Ectodermal cell (in vitro differentiated cells): Measurements from ENCODE around the gene ACAD9.
"Not testable (repeated sequence)": the region's sequence is repeated elsewhere in the genome, so short reads cannot be mapped to it uniquely, and the experiment has no call there.

Source experiments
- H3K27ac ChIP-seq: 2 replicates; pipeline ENCODE4 v1.7.0; 2013; ENCODE audit warnings: mild to moderate bottlenecking, low read depth, low read length; ENCODE audit not compliant: insufficient read depth, poor library complexity, severe bottlenecking
- H3K27me3 ChIP-seq: 2 replicates; pipeline ENCODE4 v1.7.0; 2013; ENCODE audit warnings: mild to moderate bottlenecking, low read length; ENCODE audit not compliant: insufficient read depth, control insufficient read depth, poor library complexity, severe bottlenecking
- H3K36me3 ChIP-seq: one replicate; pipeline ENCODE4 v1.7.0; 2013; ENCODE audit warnings: low read length; ENCODE audit not compliant: control insufficient read depth, insufficient read depth
- H3K4me1 ChIP-seq: one replicate; pipeline ENCODE4 v1.7.0; 2013; ENCODE audit warnings: low read length; ENCODE audit not compliant: control insufficient read depth, insufficient read depth
- H3K4me3 ChIP-seq: 2 replicates; pipeline ENCODE4 v1.7.0; 2013; ENCODE audit warnings: low read depth, low read length, control low read depth; ENCODE audit not compliant: insufficient read depth
- H3K9me3 ChIP-seq: 2 replicates; pipeline ENCODE4 v1.7.0; 2013; ENCODE audit warnings: mild to moderate bottlenecking, low read length, moderate library complexity; ENCODE audit not compliant: control insufficient read depth
- WGBS, 2 experiments: methylation state at CpG; one replicate each; pipeline ENCODE4 v1.1.7; 2013; ENCODE audit warnings: missing lambda C conversion rate in 2 of 2; 5-methylcytosine and 5-hydroxymethylcytosine counted together

The ACAD9 gene

GRCh38 chr3:128911911-128912310 lies 32.5 kb downstream of the ACAD9 start:
- peaks cover 62% of the 10 kb centered on the region for H3K36me3 ChIP-seq
- H3K4me1 ChIP-seq, result no peaks in the 10 kb centered on the region
- H3K4me3 ChIP-seq, result no peak overlapping the region
- no peaks in the 10 kb centered on the region for H3K27me3 ChIP-seq
- no peaks in the 10 kb centered on the region for H3K9me3 ChIP-seq
- WGBS, 2 experiments, result 94 to 95% methylated on average over 7 of the region's 7 CpGs
- H3K27ac ChIP-seq, result no peak overlapping the region

GRCh38 chr3:128914966-128915645 lies 35.7 kb downstream of the ACAD9 start:
- Histone ChIP-seq H3K9me3 (no peaks in the 10 kb centered on the region), H3K36me3 (peaks cover 45% of the 10 kb centered on the region), H3K4me3 (no peak overlapping the region), H3K27ac (no peak overlapping the region), H3K27me3 (no peaks in the 10 kb centered on the region), H3K4me1 (no peaks in the 10 kb centered on the region)
- WGBS, 2 experiments, result 96% methylated on average over 10 of the region's 10 CpGs

GRCh38 chr3:128917291-128917690 lies 37.9 kb downstream of the ACAD9 start:
- no peaks in the 10 kb centered on the region for H3K4me1 ChIP-seq
- H3K27ac ChIP-seq, result no peak overlapping the region
- WGBS, 2 experiments, result 83 to 93% methylated on average over 2 of the region's 2 CpGs
- H3K4me3 ChIP-seq, result no peak overlapping the region
- peaks cover 2% of the 10 kb centered on the region for H3K9me3 ChIP-seq
- H3K36me3 ChIP-seq, result peaks cover 32% of the 10 kb centered on the region
- no peaks in the 10 kb centered on the region for H3K27me3 ChIP-seq

GRCh38 chr3:128919988-128920387 lies 40.6 kb downstream of the ACAD9 start:
- WGBS, 2 experiments, result 85 to 94% methylated on average over 1 of the region's 1 CpG
- Histone ChIP-seq H3K27me3 (no peaks in the 10 kb centered on the region), H3K4me3 (no peak overlapping the region), H3K36me3 (peaks cover 8% of the 10 kb centered on the region), H3K9me3 (peaks cover 2% of the 10 kb centered on the region), H3K27ac (no peak overlapping the region), H3K4me1 (no peaks in the 10 kb centered on the region)

- 92% methylated on average over 10 of the region's 10 CpGs for WGBS, 2 experiments
- peaks cover 2% of the 10 kb centered on the region for H3K9me3 ChIP-seq
- H3K36me3 ChIP-seq, result no peaks in the 10 kb centered on the region
Observed at GRCh38 chr3:128922804-128923459, 43.5 kb downstream of the ACAD9 start.

GRCh38 chr3:128923576-128923975 lies 44.2 kb downstream of the ACAD9 start:
- no peak overlapping the region for H3K4me3 ChIP-seq
- H3K36me3 ChIP-seq, result no peaks in the 10 kb centered on the region
- H3K9me3 ChIP-seq, result peaks cover 2% of the 10 kb centered on the region
- no peaks in the 10 kb centered on the region for H3K4me1 ChIP-seq
- no peaks in the 10 kb centered on the region for H3K27me3 ChIP-seq
- H3K27ac ChIP-seq, result no peak overlapping the region
- 92 to 93% methylated on average over 2 of the region's 2 CpGs for WGBS, 2 experiments

More at GRCh38 chr3:128922804-128923459, 43.5 kb downstream of the ACAD9 start:
- H3K27me3 ChIP-seq, result no peaks in the 10 kb centered on the region
- H3K4me3 ChIP-seq, result no peak overlapping the region
- no peaks in the 10 kb centered on the region for H3K4me1 ChIP-seq
- no peak overlapping the region for H3K27ac ChIP-seq

GRCh38 chr3:128923986-128924385 lies 44.6 kb downstream of the ACAD9 start:
- H3K36me3 ChIP-seq, H3K27ac ChIP-seq, H3K27me3 ChIP-seq, H3K4me3 ChIP-seq, H3K4me1 ChIP-seq, H3K9me3 ChIP-seq: not testable (repeated sequence)
- WGBS, 2 experiments, result 95 to 97% methylated on average over 6 of the region's 6 CpGs

- Histone ChIP-seq H3K27ac (no peak overlapping the region), H3K27me3 (no peaks in the 10 kb centered on the region), H3K36me3 (no peaks in the 10 kb centered on the region), H3K4me3 (no peak overlapping the region), H3K9me3 (no peaks in the 10 kb centered on the region), H3K4me1 (no peaks in the 10 kb centered on the region)
- WGBS, 2 experiments, result 95 to 100% methylated on average over 2 of the region's 3 CpGs
Observed at GRCh38 chr3:128929364-128929763, 49.9 kb downstream of the ACAD9 start.

- Histone ChIP-seq H3K27me3 (no peaks in the 10 kb centered on the region), H3K4me3 (no peak overlapping the region), H3K36me3 (no peaks in the 10 kb centered on the region), H3K9me3 (no peaks in the 10 kb centered on the region), H3K4me1 (no peaks in the 10 kb centered on the region), H3K27ac (no peak overlapping the region)
- WGBS, 2 experiments, result 86 to 93% methylated on average over 8 to 9 of the region's 10 CpGs
Observed at GRCh38 chr3:128931046-128931445, 51.6 kb downstream of the ACAD9 start.

- Histone ChIP-seq H3K4me1 (no peaks in the 10 kb centered on the region), H3K27me3 (no peaks in the 10 kb centered on the region), H3K4me3 (no peak overlapping the region), H3K9me3 (no peaks in the 10 kb centered on the region), H3K36me3 (no peaks in the 10 kb centered on the region), H3K27ac (no peak overlapping the region)
- 83 to 84% methylated on average over 12 of the region's 12 CpGs for WGBS, 2 experiments
Observed at GRCh38 chr3:128932516-128933212, 53.2 kb downstream of the ACAD9 start.
